ENCODE data around the gene PMEL. TPM values are rescaled to one million over a fixed set of nuclear protein-coding genes. Genes with fewer than 3 reads are reported as not detected.

PMEL gene
- total and polyA plus RNA-seq, 8 donors = 0.58 to 4.0 (median 1.3) TPM; not detected in 1

- H3K27me3 ChIP-seq = no peaks in the 10 kb centered on the region
- no peak for TF ChIP-seq POLR2A (IDR thresholded peaks at IDR 0.05)
- no peak for TF ChIP-seq CTCF (IDR thresholded peaks at IDR 0.05)
- TF ChIP-seq EP300 (IDR thresholded peaks at IDR 0.05) = no peak
- no peak for TF ChIP-seq POLR2AphosphoS5 (IDR thresholded peaks at IDR 0.05)
- no peaks in the 10 kb centered on the region for H3K4me1 ChIP-seq
- H3K4me3 ChIP-seq = no peak overlapping the region
- DNase-seq = no peak
- no peak overlapping the region for H3K27ac ChIP-seq
- H3K36me3 ChIP-seq = peaks cover 22 to 74% (median 65%) of the 10 kb centered on the region in 4 donors
- 74 to 86% (median 81%) methylated on average over 6 of the region's 6 CpGs for WGBS, 5 donors
- no peaks in the 10 kb centered on the region for H3K9me3 ChIP-seq
- intact Hi-C loops (cut with DNase I; ENCODE audit: low total_unique reads) = no loop called here
Measured at GRCh38 chr12:55946553-55946952, 19.3 kb downstream of the PMEL start.

- WGBS, 5 donors = 88 to 98% (median 92%) methylated on average over 1 of the region's 1 CpG
- Histone ChIP-seq H3K27me3 (no peaks in the 10 kb centered on the region), H3K9me3 (no peaks in the 10 kb centered on the region), H3K4me1 (peaks cover 8 to 16% (median 11%) of the 10 kb centered on the region in 4 donors), H3K27ac (no peak overlapping the region), H3K4me3 (no peak overlapping the region), H3K36me3 (peaks cover 23 to 83% (median 73%) of the 10 kb centered on the region in 4 donors)
- intact Hi-C loops (cut with DNase I; ENCODE audit: low total_unique reads) = no loop called here
- no peak for DNase-seq
- no peak for TF ChIP-seq CTCF (IDR thresholded peaks at IDR 0.05)
- no peak for TF ChIP-seq EP300 (IDR thresholded peaks at IDR 0.05)
- no peak for TF ChIP-seq POLR2AphosphoS5 (IDR thresholded peaks at IDR 0.05)
- no peak for TF ChIP-seq POLR2A (IDR thresholded peaks at IDR 0.05)
Measured at GRCh38 chr12:55942577-55943136, 23.2 kb downstream of the PMEL start.

GRCh38 chr12:55942055-55942454 lies 23.8 kb downstream of the PMEL start:
- intact Hi-C loops (cut with DNase I; ENCODE audit: low total_unique reads) = no loop called here
- peaks cover 23 to 83% (median 76%) of the 10 kb centered on the region in 4 donors for H3K36me3 ChIP-seq
- WGBS, 5 donors = 87 to 92% (median 92%) methylated on average over 4 of the region's 4 CpGs
- no peak overlapping the region for H3K27ac ChIP-seq
- no peak overlapping the region for H3K4me3 ChIP-seq
- no peaks in the 10 kb centered on the region for H3K9me3 ChIP-seq
- TF ChIP-seq POLR2A (IDR thresholded peaks at IDR 0.05) (no peak), CTCF (IDR thresholded peaks at IDR 0.05) (no peak), POLR2AphosphoS5 (IDR thresholded peaks at IDR 0.05) (no peak), EP300 (IDR thresholded peaks at IDR 0.05) (no peak)
- peaks cover 8 to 16% (median 11%) of the 10 kb centered on the region in 4 donors for H3K4me1 ChIP-seq
- DNase-seq = no peak
- H3K27me3 ChIP-seq = no peaks in the 10 kb centered on the region

GRCh38 chr12:55940065-55940732 lies 25.6 kb downstream of the PMEL start:
- Histone ChIP-seq H3K27ac (peak overlapping the region; percentile 28 to 66 (median 58)), H3K4me3 (peak overlapping the region in 2 of 4 donors; percentile 5 to 25), H3K36me3 (peaks cover 16 to 72% (median 66%) of the 10 kb centered on the region in 4 donors), H3K9me3 (no peaks in the 10 kb centered on the region), H3K27me3 (no peaks in the 10 kb centered on the region), H3K4me1 (peaks cover 8 to 16% (median 11%) of the 10 kb centered on the region in 4 donors)
- peak; percentile 91 to 96 for DNase-seq
- intact Hi-C loops (cut with DNase I; ENCODE audit: low total_unique reads) = no loop called here
- 13 to 26% (median 13%) methylated on average over 13 to 18 of the region's 18 CpGs for WGBS, 5 donors
- TF ChIP-seq POLR2AphosphoS5 (IDR thresholded peaks at IDR 0.05) (peak in 1 of 3 donors; percentile 55), CTCF (IDR thresholded peaks at IDR 0.05) (peak in 5 of 7 experiments; percentile 63 to 91 (median 88)), POLR2A (IDR thresholded peaks at IDR 0.05) (no peak), EP300 (IDR thresholded peaks at IDR 0.05) (no peak)
